Measurements from ENCODE around the gene FAM217A. TPM values are rescaled to one million over a fixed set of nuclear protein-coding genes. Genes with fewer than 3 reads are reported as not detected.

FAM217A gene
- total RNA-seq: not detected in 2 replicates

GRCh38 chr6:4078691-4079471 is at the start of gene FAM217A:
FAM217A (minus strand) TSS chr6:4079137; CDS start chr6:4077414, 1,723 bp downstream.

Other genes starting within 250 kb of the FAM217A start
- gene FAM50B, start 229.8 kb downstream of the FAM217A start, total RNA-seq: 8.5 and 13.6 TPM in 2 replicates
- gene ECI2, start 56.4 kb upstream of the FAM217A start, total RNA-seq: 52.1 and 52.4 TPM in 2 replicates

Data from cardiac ventricle fibroblast (primary cell).